SU-DHL-6 (cell line): ENCODE results near the gene CABCOCO1.

Experiments
- CTCF ChIP-seq: fragments of 200-600 bp; sonication (generic); IDR thresholded peaks from one replicate; pipeline ENCODE4 v1.5.1; 2017; ENCODE audit warnings: antibody characterized with exemption, mild to moderate bottlenecking, low read length, moderate library complexity; ENCODE audit not compliant: insufficient read depth, poor library complexity, severe bottlenecking
- EZH2phosphoT487 ChIP-seq: fragments of 200-600 bp; sonication (generic), shearing (Covaris generic); conservative IDR thresholded peaks from 2 replicates; pipeline ENCODE4 v1.6.1; 2018; ENCODE audit warnings: mild to moderate bottlenecking, antibody characterized with exemption, low read length, moderate library complexity, mixed read lengths

DNA sequence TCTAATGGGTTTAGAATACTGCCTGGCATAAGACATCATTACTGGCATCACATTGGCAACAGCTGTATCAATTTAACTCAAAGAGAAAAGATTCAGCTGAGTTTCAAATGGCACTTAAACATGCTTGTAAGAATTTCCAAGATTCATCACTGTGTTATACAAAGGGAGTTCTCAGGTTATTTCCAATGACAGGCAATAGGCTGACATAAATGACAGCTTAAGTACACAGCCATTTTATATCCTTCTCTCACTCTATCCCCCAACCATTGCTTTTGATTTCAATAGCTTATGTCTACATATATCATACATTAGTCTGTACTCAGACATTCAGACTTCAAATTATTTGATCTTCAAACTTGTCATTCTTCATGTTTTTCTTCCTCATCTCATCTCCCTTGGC, 45.5 kb upstream of the CABCOCO1 start:
- TF ChIP-seq CTCF (no peak), EZH2phosphoT487 (no peak)
